ENCODE results near the gene HNRNPR.

- TF ChIP-seq CTCF (conservative IDR thresholded peaks at IDR 0.05; ENCODE audit: low read length) (no peak), EZH2phosphoT487 (IDR thresholded peaks at IDR 0.05; ENCODE audit: borderline replicate concordance) (no peak)
Observed at GRCh38 chr1:23384312-23385058, 40.4 kb upstream of the HNRNPR start.

Data from Loucy (cell line).